Measurements from ENCODE around the gene DARS1. TPM values are rescaled to one million over a fixed set of nuclear protein-coding genes. Genes with fewer than 3 reads are reported as not detected.
"Not testable (repeated sequence)": the region's sequence is repeated elsewhere in the genome, so short reads cannot be mapped to it uniquely, and the experiment has no call there.

Gene DARS1
- total RNA-seq, 2 donors from 2014 or later, result 54.9 to 57.2 TPM

- H3K36me3 ChIP-seq, result no peaks in the 10 kb centered on the region
- 67% methylated on average over 4 of the region's 4 CpGs for WGBS
- no peak for DNase-seq (ENCODE audit: low spot score)
Measured at GRCh38 chr2:135962366-135963123, 22.9 kb downstream of the DARS1 start.

GRCh38 chr2:135960656-135961551 is 24.5 kb downstream of the DARS1 start:
- Histone ChIP-seq H3K4me1 (replicated peaks) (peaks cover 5% of the 10 kb centered on the region), H3K4me3 (no peak overlapping the region), H3K36me3 (no peaks in the 10 kb centered on the region), H3K9me3 (no peaks in the 10 kb centered on the region), H3K27me3 (replicated peaks; ENCODE audit: insufficient read depth) (no peaks in the 10 kb centered on the region), H3K27ac (peak overlapping the region; percentile 54 to 61)
- WGBS, result 34% methylated on average over 5 of the region's 5 CpGs
- intact Hi-C loops (cut with DNase I), result no loop called here
- TF ChIP-seq CTCF (IDR thresholded peaks at IDR 0.05), result no peak
- TF ChIP-seq POLR2AphosphoS5 (IDR thresholded peaks at IDR 0.05), result peak; percentile 28
- peak; percentile 25 for DNase-seq (ENCODE audit: low spot score)

More at GRCh38 chr2:135962366-135963123, 22.9 kb downstream of the DARS1 start:
- H3K27ac ChIP-seq, result no peak overlapping the region
- no peak for TF ChIP-seq POLR2A (IDR thresholded peaks at IDR 0.05)
- TF ChIP-seq CTCF (IDR thresholded peaks at IDR 0.05), result no peak
- no peak for TF ChIP-seq POLR2AphosphoS5 (IDR thresholded peaks at IDR 0.05)
- H3K27me3 ChIP-seq (replicated peaks; ENCODE audit: insufficient read depth), result no peaks in the 10 kb centered on the region
- intact Hi-C loops (cut with DNase I), result no loop called here
- H3K9me3 ChIP-seq, result no peaks in the 10 kb centered on the region
- H3K4me1 ChIP-seq (replicated peaks), result peaks cover 5% of the 10 kb centered on the region
- no peak overlapping the region for H3K4me3 ChIP-seq

GRCh38 chr2:135960150-135960549 is 25.3 kb downstream of the DARS1 start:
- peaks cover 5% of the 10 kb centered on the region for H3K4me1 ChIP-seq (replicated peaks)
- H3K9me3 ChIP-seq, result no peaks in the 10 kb centered on the region
- intact Hi-C loops (cut with DNase I), result no loop called here
- 62% methylated on average over 5 of the region's 5 CpGs for WGBS
- H3K27ac ChIP-seq, result no peak overlapping the region
- no peak overlapping the region for H3K4me3 ChIP-seq
- no peaks in the 10 kb centered on the region for H3K36me3 ChIP-seq
- no peaks in the 10 kb centered on the region for H3K27me3 ChIP-seq (replicated peaks; ENCODE audit: insufficient read depth)
- no peak for DNase-seq (ENCODE audit: low spot score)
- TF ChIP-seq POLR2AphosphoS5 (IDR thresholded peaks at IDR 0.05), result no peak
- no peak for TF ChIP-seq CTCF (IDR thresholded peaks at IDR 0.05)
- TF ChIP-seq POLR2A (IDR thresholded peaks at IDR 0.05), result no peak

GRCh38 chr2:135958927-135959326 is 26.5 kb downstream of the DARS1 start:
- H3K4me3 ChIP-seq; H3K27ac ChIP-seq; H3K9me3 ChIP-seq; H3K4me1 ChIP-seq (replicated peaks); H3K27me3 ChIP-seq (replicated peaks; ENCODE audit: insufficient read depth); H3K36me3 ChIP-seq; intact Hi-C loops (cut with DNase I); DNase-seq (ENCODE audit: low spot score): not testable (repeated sequence)
- 99% methylated on average over 6 of the region's 6 CpGs for WGBS

GRCh38 chr2:135954020-135954601 is 31.3 kb downstream of the DARS1 start:
- 90% methylated on average over 5 of the region's 5 CpGs for WGBS
- DNase-seq (ENCODE audit: low spot score), result no peak
- intact Hi-C loops (cut with DNase I), result no loop called here
- H3K9me3 ChIP-seq, result no peaks in the 10 kb centered on the region
- no peak overlapping the region for H3K27ac ChIP-seq
- no peaks in the 10 kb centered on the region for H3K36me3 ChIP-seq
- H3K4me3 ChIP-seq, result no peak overlapping the region
- H3K27me3 ChIP-seq (replicated peaks; ENCODE audit: insufficient read depth), result no peaks in the 10 kb centered on the region
- TF ChIP-seq CTCF (IDR thresholded peaks at IDR 0.05), result no peak
- TF ChIP-seq POLR2AphosphoS5 (IDR thresholded peaks at IDR 0.05), result no peak
- no peak for TF ChIP-seq POLR2A (IDR thresholded peaks at IDR 0.05)
- no peaks in the 10 kb centered on the region for H3K4me1 ChIP-seq (replicated peaks)
